Right lobe of liver (tissue), 4 donors: ENCODE results near the gene MAP3K14.
"Not testable (repeated sequence)": the region's sequence is repeated elsewhere in the genome, so short reads cannot be mapped to it uniquely, and the experiment has no call there.

Source experiments
- CTCF ChIP-seq, 4 donors: fragments of 200-600 bp in 3 of 4; fragments of 450-650 bp in 1 of 4; IDR thresholded peaks; one replicate each; pipeline versions ENCODE4 v1.5.1 to v1.8.0; 2016 to 2022; ENCODE audit warnings: antibody characterized with exemption in 4 of 4, mild to moderate bottlenecking in 2 of 4
- POLR2A ChIP-seq: fragments of 450-650 bp; IDR thresholded peaks from one replicate; pipeline ENCODE4 v1.6.1; 2017; ENCODE audit warnings: antibody characterized with exemption, mild to moderate bottlenecking
- donor health status: DM: no; HTN: no; CAD: no.
- donor health status: DM: no; HTN: no; CAD: no.
- donor health status: DM: no; HTN: yes; CAD: no.

DNA sequence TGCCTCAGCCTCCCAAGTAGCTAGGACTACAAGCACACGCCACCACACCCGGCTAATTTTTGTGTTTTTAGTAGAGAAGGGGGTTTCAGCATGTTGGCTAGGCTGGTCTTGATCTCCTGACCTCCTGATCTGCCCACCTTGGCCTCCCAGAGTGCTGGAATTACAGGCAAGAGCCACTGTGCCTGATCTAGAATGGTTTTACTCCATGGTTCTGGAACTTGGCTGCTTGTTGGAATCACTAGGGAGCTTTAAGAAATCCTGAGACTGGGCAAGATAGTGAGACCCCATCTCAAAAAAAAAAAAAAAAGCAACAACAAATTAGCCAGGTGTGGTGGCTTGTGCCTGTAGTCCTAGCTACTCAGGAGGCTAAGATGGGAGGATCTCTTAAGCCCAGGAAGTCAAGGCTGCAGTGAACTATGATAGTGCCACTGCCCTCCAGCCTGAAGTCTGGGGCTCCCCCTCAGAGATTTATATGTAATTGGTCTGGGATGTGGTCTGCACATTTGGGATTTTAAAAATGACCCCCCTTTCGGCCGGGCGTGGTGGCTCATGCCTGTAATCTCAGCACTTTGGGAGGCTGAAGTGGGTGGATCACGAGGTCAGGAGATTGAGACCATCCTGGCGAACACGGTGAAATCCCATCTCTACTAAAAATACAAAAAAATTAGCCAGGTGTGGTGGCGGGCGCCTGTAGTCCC is 27.3 kb upstream of the MAP3K14 start:
- TF ChIP-seq CTCF (IDR thresholded peaks at IDR 0.05); POLR2A: not testable (repeated sequence)
